Left lobe of liver (tissue), 2 donors: ENCODE measurements around the gene CTAGE9. TPM values are rescaled to one million over a fixed set of nuclear protein-coding genes. Genes with fewer than 3 reads are reported as not detected.
"Not testable (repeated sequence)": the region's sequence is repeated elsewhere in the genome, so short reads cannot be mapped to it uniquely, and the experiment has no call there.

Experiments used
- ATAC-seq: fragments of 200-7000 bp; cut with Tn5 transposase; one replicate; pipeline ENCODE4 v1.9.1; 2020; ENCODE audit warnings: mild to moderate bottlenecking, moderate library complexity
- DNase-seq: peaks from one replicate; pipeline ENCODE4 v3.0.0-alpha.2; 2020; ENCODE audit warnings: low spot score
- total RNA-seq: library from RNA; stranded (reverse); gene quantifications from one replicate; pipeline ENCODE4 v1.2.1, GENCODE V29; 2021
- donor health status: DM: no; HTN: no; CAD: no; lungs with moderate emphysema.
- donor health status: DM: no; HTN: yes; CAD: no.

CTAGE9 gene
- total RNA-seq, 1 donor from 2014 or later: not detected

GRCh38 chr6:131730264-131730663 is 19.4 kb upstream of the CTAGE9 start:
- ATAC-seq (no peak), DNase-seq (no peak)

DNA sequence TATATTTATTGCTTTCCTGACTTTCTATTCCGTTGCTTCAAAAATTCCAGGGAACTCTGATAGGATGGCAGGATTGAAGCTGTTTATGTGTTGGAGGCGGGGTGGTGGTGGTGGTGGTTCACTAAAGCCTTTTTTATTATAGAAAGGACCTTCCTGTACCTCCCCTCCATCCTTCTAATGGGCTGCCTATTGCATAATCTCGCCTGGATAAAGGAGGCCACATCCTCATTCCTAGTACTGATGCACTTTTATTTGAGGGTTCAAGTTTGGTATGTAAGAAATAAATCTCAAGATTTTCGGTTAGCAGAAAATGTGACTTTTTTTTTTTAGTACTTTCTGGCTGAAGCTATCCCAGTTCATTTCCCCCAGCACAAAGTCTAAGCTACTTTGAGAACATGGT is 18.7 kb upstream of the CTAGE9 start:
- DNase-seq (no peak), ATAC-seq (no peak)

GRCh38 chr6:131728296-131728939 is 17.6 kb upstream of the CTAGE9 start:
- DNase-seq (no peak), ATAC-seq (no peak)

DNA sequence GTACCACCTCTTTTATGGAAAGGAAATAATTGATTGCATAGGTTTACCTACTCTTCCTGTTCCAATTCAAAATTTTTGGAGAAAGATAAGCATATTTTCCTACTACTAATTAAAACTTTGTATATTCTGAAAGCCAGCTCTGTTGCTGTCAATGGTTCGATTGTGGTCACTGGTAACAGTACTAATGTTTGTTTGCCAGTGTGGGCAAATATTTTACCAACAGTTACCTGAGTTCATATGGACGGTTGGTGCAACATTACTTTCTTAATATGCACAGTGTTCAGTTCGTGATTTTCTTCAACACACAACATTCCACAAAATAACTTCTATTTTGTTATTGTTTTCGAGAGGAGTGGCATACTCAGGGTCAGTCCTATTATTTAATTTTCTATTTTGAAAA is 17.1 kb upstream of the CTAGE9 start:
- DNase-seq (no peak), ATAC-seq (peak; percentile 45)

DNA sequence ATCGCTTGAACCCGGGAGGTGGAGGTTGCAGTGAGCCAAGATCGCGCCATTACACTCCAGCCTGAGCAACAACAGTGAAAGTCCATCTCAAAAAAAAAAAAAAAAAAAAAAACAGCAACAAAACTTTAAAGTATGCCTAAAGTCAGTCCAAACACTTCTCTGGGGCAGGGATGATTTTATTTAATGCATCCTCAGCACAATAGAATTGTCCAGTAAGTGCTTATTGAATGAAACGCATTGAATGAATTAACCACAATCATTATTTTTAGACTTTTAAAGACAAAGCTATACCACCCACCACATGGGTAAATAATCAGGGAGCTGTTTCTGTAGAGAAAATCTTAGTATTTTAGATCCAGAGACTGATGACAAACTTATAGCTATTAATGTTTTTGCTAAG is 16.6 kb upstream of the CTAGE9 start:
- ATAC-seq (no peak), DNase-seq (no peak)

GRCh38 chr6:131724114-131724513 is 13.3 kb upstream of the CTAGE9 start:
- no peak for ATAC-seq
- DNase-seq: no peak

DNA sequence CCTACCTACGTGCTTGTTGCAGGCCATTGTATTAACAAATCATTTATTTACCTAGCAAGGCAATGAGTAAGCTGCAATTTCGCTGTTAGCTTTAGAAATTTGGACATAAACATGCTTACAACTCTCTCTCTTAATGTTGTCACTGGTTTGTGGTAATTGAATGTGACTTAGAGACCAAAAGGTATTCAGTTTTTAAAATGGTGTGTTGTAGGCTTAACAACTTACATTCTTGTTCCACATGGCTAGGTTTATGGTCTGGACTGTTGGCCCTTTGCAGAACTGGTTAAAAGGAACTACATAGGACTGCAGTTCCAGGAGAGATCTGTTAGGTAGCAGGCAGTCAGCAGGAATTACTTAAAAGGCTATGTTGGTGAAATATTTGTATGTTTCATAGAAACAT is 10.3 kb upstream of the CTAGE9 start:
- ATAC-seq: peak; percentile 23
- DNase-seq: no peak

DNA sequence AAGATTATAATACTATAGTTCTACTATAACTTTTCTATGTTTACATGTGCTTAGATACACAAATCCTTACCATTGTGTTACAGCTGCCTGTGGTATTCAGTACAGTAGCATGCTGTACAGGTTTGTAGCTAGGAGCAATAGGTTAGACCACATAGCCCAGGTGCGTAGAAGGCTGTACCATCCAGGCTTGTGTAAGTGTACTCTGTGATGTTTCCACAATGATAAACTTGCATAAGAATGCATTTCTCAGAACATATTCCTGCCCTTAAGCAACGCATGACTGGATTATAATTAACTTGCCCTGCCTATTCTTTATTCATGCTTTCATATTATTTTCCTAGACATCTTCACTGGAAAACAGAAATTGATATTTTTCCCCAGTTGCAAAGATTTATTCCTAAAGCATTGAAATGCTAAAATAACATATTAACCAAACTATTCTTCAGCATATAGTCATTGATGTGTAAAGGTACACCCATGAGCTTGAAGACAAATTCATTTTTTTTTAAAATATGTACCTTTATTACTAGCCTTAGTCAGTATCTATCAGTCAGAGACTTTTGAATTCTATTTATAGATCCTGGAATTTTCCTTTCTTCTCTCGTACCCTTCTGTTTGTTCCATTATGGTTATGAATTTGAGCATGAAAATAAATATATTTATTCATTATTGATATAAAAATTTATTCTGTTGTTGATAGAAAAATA is 7.2 kb upstream of the CTAGE9 start:
- ATAC-seq: no peak
- no peak for DNase-seq

DNA sequence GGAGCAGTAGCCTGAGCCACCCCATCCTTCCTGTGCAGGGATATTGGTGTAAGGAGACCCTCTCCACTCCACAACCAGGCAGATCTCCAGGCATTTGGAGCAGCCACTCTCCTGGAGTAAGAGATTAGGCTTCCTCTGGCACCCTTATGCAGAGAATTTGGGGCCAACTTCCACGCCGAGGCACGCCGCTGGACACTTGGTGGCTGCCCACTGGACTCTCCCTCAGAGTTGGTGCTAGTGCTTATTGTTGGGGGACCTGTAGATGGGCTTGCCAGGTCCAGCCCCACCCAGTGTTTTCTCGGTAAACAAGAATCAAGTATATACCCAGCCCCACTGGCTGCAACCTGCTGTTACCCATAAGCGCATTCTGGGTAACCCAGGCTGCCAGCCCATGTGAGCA is 4.8 kb upstream of the CTAGE9 start:
- ATAC-seq: peak; percentile 48
- not testable (repeated sequence) for DNase-seq

- ATAC-seq, DNase-seq: not testable (repeated sequence)
Observed at GRCh38 chr6:131703905-131704304, 6.9 kb downstream of the CTAGE9 start.

GRCh38 chr6:131700851-131701250 is 10.0 kb downstream of the CTAGE9 start:
- ATAC-seq, DNase-seq: not testable (repeated sequence)

DNA sequence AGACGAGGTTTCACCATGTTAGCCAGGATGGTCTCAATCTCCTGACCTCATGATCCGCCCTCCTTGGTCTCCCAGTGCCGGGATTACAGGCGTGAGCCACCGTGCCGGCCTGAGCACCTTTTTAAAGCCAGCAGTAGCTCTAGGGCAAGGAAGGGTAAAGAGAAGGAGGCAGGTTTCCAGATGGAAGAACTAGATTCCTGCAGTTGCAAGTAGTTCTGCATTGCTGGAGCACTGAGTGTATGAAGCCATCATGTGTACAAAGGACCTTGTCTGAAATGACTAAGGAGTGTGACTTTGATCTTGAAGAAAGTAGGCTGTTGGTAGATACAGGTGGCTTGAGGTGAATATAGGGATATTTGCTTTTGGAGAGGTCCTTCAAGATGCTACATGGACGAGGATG is 13.9 kb downstream of the CTAGE9 start:
- DNase-seq: no peak
- no peak for ATAC-seq

GRCh38 chr6:131694832-131695426 is 15.9 kb downstream of the CTAGE9 start:
- DNase-seq (peak; percentile 51), ATAC-seq (peak; percentile 96)

DNA sequence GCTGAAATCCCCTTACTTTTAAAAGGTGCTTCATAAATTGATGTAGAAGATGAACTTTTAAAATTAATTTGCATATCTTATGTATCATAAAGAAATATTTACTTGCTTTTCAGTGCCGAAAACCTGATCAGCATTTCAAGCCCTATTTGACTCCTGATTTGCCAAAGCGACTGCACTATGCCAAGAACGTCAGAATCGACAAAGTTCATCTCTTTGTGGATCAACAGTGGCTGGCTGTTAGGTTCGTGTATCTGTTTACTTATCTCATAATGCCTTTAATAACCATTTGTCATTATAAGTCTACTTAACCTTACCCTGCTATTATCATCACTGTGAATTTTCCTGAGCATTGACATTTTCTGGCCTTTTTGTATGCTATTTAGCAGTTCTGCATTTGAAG is 17.4 kb downstream of the CTAGE9 start:
- DNase-seq (no peak), ATAC-seq (peak; percentile 76)

DNA sequence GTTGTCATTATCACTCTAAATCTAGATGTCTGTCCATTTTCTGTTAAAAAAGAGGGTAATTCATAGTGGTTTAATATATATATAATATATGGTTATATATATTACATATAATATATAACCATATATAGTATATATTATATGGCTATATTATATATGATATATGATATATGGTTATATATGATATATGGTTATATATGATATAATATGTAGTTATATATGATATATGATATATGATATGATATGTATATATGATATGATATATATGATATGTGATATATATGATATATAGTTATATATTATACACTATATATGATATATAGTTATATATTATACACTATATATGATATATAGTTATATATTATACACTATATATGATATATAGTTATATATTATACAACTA is 18.2 kb downstream of the CTAGE9 start:
- ATAC-seq (no peak), DNase-seq (no peak)

DNA sequence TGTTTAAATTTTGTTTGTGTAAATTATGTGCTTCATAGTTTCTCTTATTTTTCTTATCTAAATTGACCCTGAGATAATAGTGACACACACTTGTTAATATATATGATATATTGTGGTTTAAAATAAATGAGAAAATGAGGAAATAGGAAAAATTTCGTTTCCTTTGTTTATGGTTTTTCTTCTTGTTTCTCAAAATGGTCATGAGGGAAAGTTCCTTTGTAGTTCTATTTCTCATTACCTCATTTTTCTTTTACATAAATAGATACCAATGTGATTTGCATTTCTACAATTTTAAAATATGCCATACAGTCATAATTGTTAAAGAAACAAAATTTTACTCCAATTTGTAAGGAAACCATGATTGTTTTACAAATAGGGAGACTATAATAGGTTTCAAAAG is 18.8 kb downstream of the CTAGE9 start:
- ATAC-seq: no peak

DNA sequence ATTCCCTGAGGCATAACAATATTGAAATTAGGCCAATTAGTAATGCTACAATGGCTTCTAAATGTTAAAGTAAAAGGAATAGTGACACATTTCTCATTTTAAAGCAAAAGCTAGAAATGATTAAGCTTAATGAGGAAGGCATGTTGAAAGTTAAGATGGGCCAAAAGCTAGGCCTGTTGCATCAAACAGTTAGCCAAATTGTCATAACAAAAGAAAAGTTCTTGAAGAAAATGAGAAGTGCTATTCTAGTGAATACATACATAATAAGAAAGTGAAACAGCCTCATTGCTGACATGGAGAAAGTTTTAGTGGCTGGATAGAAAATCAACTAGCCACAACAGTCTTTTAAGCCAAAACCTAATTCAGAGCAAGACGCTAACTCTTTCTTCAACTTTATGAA is 22.5 kb downstream of the CTAGE9 start:
- DNase-seq (no peak), ATAC-seq (no peak)

More for the DNA sequence above, 18.8 kb downstream of the CTAGE9 start:
- no peak for DNase-seq

DNA sequence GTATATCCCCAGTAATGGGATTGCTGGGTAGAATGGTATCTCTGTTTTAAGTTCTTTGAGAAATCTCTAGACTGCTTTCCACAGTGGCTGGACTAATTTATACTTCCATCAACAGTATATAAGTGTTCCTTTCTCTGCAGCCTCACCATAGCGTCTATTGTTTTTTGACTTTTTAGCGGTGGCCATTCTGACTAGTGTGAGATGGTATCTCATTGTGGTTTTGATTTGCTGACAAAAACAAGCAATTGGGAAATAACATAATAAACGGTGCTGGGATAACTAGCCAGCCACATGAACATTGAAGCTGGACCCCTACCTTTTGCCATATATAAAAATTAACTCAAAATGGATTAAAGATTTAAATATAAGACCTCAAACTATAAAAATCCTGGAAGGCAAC is 23.8 kb downstream of the CTAGE9 start:
- ATAC-seq (no peak), DNase-seq (no peak)

DNA sequence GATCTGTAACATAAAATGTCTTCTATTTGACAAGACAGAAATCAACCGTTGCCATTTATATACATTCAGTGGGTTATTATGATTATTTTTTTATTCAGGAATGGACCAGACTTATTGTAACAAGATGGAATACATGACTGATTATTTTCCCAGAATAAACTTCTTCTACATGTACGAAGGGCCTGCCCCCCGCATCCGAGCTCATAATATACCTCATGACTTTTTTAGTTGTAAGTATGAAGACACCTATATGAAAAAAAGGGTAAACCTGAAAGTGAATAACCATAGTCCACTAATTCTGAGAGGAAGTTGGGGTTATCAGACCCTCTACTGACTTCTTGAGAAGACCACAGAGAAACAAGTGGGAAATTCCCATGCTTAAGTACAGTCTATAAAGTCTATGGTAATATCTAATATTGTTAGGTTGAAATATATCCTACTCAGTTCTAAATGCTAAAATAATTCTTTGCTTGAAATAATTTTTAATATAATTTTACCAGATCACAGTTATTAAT is 25.5 kb downstream of the CTAGE9 start:
- no peak for ATAC-seq
- no peak for DNase-seq

DNA sequence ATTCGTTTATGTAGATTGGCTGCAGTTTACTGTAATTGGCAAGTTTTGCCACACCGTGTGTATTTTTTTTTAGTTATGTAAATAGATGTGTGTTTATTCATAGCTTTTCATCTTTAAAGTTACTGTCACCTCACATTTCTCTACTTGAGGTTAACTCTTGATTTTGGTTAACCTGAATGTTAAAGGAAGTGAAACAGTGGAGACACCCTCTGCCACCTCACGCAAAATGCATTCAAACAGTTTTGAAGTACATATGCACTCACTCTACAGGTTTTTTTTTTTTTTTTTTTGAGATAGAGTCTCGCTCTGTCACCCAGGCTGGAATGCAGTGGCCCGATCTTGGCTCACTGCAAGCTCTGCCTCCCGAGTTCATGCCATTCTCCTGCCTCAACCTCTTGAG is 27.3 kb downstream of the CTAGE9 start:
- ATAC-seq: no peak
- no peak for DNase-seq

- DNase-seq: no peak
- peak; percentile 28 for ATAC-seq
Observed at GRCh38 chr6:131682442-131682841, 28.4 kb downstream of the CTAGE9 start.

GRCh38 chr6:131681585-131681984 is 29.2 kb downstream of the CTAGE9 start:
- ATAC-seq (no peak), DNase-seq (no peak)
